HG03342 (cell line): ENCODE measurements around the gene ST6GALNAC5.
"Not testable (repeated sequence)": the region's sequence is repeated elsewhere in the genome, so short reads cannot be mapped to it uniquely, and the experiment has no call there.

Source experiments
- ATAC-seq: cut with Tn5 transposase; IDR thresholded peaks from one replicate; pipeline ENCODE4 v1.9.1; 2021; ENCODE audit warnings: mild to moderate bottlenecking, moderate library complexity; ENCODE audit not compliant: unreplicated experiment

ST6GALNAC5 gene

DNA sequence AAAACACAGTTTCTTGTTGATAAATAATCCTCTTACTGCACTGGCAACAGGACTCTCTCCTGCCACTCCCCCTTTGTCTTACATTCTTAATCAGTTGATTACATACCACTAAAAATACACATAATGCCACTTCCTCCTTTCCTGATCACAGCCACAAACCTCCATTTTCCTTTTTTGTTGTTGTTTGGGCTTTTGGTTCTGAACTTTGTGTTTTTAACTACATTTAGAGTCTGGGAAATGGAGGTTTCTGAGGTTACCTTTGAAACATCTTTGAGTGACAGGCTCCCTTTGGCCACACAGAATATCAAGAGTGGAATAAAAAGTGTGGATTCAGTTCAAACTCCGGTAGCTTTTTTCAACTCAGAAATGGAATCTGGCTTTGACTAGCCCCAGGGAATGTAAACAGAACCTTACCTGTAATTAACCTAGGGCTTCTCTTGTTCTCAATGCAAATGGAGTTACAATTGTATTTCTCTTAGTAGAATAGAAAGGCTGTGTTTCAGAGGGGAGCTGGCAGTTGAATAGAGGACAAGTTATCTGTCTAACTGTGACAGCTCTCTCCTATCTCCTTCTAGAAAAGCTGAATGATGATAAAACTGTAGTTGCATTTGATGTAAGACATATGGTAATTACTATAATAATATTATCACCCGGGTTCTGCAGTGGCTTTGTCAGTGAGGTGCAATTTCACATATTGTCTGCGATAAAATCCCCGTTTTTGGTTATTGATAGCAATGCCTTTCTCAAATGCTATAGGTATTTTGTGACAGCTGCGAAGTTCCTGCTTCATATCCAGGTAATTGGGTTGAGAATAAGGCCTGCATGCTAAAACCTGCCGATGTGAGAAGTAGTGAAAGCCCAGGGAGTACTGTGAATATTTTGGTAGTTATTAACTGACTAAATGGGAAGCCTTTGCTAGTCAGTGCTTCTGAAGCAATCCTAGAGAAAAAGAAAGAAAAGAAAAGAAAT lies 66.9 kb downstream of the ST6GALNAC5 start:
- no peak for ATAC-seq

DNA sequence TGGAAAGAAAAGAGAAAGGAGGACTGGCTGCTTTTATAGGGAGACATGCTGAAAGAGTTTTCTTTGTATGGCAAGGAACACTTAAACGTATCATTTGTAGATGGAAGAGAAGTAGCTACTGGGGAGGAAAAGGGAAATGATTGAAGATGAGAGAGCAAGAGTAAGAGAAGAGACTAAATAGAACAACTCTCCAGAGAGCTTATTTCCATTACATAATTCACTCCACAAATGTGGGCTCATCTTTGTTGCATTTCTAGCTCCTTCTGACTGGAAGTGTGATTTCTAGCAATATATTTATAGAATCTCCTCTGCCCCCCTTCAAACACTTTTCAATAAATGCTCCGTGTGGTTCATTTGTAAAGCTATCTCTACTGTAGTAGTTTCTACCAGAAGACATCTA lies 71.0 kb downstream of the ST6GALNAC5 start:
- ATAC-seq: no peak

DNA sequence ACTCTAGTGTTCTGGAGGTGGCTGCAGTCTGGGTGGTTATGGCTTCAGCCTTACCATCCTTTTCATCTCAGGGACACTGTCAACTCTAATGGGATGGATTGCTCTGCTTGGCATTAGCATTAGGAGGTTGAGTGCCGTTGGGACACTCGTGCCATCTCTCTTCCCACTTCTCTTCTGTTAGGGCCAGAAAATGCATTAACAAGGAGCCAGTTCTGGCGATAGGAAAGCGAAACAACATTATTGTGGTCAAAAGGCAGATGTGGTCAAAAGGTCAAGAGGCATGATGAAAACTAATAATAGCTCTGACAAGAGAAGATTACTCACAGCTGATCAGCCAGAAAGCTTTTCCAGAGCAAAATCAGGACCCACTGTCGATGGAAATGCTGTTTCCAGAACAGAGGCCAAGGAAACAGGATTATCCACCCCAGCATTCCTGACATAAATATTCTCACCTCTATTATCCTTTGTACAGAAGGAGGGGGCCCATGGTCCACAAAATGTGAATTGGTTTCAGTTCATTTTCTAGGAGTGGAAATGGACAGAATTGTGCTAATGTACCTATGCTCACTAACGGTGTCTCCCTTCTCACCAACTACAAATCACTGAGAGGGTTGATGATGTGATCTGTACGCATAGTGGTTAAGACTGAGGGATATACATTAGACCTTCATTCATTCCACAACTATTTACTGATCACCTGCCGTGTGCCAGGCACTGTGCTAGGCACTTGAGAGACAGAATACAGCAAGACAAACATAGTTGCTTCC lies 72.0 kb downstream of the ST6GALNAC5 start:
- ATAC-seq: peak; percentile 68

DNA sequence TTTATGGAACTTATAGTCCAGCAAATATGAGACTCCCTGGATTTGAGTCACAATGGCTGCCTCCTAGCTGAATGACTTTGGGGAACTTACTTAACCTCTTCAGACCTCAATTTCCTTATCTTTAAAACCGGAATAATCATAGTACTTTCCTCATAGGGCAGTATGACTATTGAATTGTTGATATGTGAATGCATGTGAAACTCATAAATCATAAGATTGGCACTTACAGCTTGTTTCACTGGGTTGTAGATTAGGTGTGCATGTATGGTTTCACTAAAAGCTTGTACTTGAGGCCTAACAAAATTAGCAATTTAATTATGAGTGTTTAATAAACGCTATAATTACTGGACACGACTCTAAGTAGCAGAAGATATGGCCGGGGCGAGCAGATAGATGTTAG lies 72.5 kb downstream of the ST6GALNAC5 start:
- no peak for ATAC-seq

DNA sequence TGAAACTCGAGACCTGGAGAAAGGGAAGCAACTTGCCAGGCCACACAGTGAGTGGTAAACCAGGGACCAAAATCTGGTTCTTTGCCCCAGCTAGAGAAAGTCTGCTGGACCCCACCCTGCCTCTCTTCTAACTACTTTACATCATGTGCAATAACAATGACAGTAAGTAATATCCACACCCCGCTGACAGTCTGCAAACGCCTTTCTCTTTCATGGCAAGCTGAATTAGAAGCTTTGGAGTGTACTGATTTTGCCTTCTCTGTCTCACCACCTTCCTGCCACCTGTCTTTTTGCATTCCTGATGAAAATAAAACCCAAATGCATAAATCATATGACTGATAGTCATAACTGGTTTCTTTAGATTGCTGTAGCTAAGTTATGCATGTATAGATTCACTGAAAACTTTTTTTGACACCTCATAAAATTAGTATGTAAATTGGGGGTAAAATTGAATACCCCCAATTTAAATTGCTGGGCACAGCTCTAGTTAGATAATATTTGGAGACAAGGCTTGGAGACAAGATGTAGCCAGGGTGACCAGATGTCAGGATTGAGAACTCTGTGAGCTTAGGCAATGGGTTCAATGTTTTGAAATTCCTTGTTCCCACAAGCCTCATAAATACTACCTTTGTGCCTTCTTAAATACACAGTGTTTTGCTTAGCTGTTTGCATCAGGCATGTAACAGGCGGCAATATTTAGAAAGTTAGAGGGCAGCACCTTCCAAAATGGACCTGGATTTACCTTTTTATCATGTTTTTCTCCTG lies 73.5 kb downstream of the ST6GALNAC5 start:
- no peak for ATAC-seq

DNA sequence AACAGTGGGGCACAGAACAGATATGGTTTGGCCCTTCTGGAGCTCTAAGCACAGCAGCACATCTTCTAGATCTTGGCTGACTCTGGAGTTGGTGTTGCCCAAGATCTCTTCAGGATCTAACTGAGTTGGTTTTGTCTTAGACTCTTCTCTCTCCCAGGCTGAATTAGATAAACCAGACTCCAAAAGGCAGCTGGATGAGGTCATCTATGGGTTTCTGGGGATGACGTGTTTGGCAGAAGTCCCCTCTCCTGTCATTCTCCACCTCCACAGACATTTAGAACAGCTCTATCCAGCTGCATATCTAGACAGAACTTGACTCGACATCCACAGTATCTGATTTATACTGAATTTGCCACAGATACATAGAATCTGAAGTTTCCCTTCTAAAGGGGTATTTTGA lies 75.3 kb downstream of the ST6GALNAC5 start:
- ATAC-seq: no peak

DNA sequence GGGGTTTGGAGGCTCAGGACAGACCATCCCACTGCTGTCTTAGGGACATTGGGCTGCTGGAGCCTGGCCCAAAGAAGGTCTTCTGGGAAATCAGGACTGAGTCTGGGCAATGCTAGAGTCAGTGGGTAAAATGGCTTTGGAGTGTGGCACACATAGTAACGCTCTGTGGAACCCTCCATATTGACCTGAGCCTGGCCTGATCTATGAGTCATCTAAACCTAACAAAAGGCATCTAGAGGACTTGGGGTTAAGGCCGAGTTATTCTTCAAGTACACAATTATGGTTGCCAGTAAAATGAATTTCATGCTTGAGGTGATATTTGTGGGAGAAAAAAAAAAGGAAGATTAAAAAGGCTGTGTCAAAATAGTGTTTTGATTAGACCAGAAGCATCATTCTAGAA lies 77.7 kb downstream of the ST6GALNAC5 start:
- no peak for ATAC-seq

DNA sequence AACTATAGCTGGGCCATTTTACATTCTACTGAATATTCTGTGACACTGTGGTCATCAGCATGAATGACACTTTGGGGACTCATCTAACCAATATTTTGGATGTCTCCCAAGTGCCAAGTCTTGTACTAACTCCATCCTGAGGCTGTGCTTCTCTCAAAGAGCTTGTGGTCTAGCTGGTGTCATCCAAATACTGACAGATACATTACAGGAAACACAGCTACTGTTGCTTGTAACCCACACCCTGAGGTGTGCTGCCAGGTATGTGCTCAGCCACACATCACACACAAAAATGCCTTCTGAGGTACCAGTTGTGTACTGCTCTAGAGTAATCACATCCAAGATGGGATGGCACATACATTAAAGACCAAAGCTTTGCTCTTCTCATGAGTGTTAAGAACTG lies 81.6 kb downstream of the ST6GALNAC5 start:
- no peak for ATAC-seq

DNA sequence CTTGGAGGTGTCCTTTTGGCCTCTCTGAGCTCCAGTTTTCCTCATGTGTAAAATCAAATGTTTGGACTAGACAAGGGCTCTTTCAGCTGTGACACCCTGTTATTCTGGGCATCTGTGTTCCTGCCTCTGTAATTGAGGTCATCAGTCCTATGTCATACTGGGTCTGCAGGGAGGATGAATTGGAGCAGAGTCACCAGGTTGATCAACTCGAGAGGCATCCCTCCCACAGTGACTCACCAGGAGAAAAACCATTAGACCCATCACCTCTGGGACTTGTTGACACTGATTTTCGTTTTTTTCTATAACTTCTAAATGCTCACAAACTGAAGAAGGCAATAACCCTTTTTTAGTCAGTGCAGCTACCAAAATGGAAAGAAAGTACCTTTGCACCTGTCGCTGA lies 82.2 kb downstream of the ST6GALNAC5 start:
- no peak for ATAC-seq

DNA sequence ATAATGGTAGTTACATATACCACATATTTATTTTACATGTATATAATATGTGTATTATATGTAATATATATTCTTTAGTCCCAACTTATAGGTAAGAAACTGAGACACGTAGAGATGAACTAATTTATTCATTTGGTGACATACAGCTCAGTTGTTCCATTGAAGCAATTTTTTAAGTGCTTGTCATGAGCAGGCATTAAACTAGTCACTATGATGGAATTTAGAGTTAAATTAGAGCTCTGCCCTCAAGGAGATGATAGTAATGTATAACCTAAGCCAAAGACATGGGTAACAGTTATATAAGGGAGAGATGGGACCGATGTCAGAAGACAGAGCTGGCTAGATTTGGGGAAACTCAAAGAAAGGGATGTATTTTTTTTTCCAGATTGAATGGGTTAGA lies 83.0 kb downstream of the ST6GALNAC5 start:
- ATAC-seq: no peak

DNA sequence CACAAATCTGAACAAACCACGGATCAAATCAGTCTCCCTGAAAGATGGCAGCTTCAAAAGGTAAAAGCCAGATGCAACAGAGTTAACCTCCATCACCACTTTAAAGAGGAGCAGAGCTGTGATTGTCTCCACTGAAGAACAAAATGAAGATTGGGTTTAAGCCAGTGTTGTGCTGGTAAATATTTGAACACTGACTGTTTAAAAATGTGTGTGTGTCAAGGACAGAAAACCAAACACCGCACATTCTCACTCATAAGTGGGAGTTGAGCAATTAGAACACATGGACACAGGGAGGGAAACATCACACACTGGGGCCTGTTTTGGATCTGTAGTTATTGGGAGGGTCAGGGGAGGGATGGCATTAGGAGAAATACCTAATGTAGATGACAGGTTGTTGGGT lies 83.9 kb downstream of the ST6GALNAC5 start:
- ATAC-seq: no peak

DNA sequence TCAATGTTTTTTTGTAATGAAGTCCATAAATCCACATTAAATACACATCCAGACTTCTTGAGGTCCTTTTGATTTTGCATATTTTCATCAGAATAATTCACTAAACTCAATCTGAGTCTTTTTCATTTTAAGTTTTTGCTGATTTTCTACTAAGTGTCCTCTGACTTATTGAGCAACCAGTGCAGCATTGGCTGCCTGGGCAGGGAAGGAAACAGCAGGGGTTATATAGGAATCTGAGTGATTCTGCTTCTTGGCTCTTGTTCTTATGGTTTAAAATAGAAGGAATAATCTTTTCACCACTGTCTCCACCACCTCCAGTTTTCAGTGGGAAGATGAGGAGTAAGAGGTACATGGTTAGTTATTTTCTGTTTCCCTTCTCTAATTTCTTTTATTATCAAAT lies 88.4 kb downstream of the ST6GALNAC5 start:
- no peak for ATAC-seq

DNA sequence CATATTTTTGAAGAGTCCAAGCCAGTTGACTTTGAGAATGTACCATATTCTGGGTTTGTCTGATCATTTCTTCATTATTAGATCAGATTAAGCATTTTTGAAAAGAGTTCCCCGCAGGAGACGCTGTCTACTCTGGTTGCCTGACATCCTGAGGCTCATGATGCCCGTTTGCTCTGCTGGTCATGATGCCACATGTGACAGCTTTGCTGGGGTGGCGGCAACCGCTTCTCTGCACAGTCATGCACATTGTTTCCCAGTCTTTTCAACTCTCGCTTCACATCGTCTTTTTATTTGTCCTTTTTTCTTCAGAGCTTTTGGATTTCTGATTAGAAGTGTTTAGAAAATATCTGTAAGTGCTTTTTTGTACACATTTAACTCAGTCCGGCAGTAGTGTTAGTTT lies 90.7 kb downstream of the ST6GALNAC5 start:
- ATAC-seq: no peak

DNA sequence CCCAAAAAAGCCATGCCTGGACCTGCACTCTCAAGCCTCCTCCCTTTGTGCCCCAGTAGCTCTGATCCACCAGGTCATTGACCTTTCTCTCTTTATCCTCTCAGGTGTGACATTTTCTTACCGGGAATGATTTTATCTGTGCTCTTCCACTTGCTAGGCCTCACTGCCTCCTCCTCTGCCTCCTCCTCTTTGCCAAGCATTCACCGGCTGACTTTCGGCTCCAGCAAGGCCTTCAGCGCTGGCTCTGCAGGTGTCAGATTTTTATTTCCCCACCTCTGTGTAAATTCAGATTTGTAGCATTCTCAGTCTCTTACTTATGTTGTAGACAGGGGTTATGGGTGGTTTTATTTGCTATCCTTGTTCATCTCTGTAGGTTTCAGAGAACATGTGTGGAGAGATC lies 91.5 kb downstream of the ST6GALNAC5 start:
- no peak for ATAC-seq

DNA sequence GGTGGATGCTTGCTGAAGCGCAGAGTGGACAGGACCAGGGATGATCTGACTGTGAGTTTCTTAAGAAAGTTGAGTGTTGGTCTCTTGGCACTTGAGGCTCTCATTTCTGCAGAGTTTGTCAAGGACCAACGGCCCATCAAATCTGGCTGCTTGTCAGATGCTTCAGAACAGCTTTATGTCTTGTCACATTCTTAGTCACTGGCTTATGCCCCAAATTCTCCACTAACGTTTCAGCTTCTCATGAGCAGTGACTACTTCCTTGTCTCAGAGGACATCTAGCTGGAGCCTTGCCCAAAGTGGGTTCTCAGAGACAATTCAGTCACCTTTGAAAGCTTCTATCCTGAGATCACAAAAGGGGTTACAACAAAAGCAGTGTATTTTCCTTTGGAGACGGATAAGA lies 92.3 kb downstream of the ST6GALNAC5 start:
- ATAC-seq: no peak

DNA sequence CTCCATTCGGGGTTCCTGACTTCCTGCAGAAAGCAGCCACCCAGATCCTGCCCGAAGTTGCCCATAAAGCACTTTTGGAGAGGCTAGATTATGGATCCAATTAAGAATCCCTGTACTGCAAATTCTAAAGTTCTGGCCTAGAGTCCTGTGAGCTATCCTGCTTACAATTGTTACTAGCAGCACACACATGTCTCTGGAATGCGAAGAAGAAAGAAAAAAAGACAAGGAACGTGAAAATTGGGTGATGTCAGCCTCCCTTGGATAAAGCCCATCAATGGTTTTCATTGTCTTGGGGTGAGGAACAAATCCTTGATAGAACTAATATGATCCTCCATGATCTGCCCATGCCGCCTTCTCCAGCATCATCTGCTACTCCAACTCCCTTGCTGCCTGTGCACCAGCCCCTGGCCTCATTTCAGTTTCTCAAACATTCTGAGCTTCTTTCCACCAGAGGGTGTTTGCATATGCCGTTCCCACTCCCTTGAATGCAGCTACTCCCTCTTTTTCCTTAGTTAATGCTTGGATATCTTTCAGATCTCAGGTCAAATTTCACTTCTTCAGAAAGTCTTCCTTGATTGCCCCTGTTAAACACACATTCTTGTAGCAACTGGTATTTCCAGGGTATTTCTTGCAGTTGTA lies 94.0 kb downstream of the ST6GALNAC5 start:
- no peak for ATAC-seq

DNA sequence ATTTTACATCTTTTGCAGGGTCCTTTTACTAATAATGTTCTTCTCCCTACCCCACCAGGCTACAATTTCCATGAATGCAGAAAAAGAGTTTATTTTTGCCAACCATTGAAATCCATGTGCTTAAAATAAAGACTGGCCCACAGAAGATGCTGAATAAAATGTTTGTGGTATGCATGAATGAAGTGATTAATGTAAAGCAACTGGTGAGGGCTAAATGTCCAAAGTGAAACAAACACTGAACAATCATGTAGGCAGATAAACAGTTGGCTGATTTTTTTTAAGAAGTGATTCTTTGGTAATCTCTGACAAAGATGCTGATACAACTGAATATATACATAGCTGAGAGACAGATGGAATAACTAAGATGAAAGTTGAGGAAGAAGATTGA lies 94.5 kb downstream of the ST6GALNAC5 start:
- no peak for ATAC-seq

DNA sequence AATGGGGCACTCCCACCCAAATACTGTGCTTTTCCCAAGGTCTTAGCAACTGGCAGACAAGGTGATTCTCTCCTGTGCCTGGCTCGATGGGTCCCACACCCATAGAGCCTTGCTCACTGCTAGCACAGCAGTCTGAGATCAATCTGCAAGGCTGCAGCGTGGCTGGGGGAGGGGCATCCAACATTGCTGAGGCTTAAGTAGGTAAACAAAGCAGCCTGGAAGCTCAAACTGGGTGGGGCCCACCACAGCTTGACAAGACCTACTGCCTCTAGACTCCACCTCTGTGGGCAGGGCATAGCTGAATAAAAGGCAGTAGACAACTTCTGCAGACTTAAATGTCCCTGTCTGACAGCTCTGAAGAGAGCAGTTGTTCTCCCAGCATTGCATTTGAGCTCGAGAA lies 114.0 kb downstream of the ST6GALNAC5 start:
- not testable (repeated sequence) for ATAC-seq

DNA sequence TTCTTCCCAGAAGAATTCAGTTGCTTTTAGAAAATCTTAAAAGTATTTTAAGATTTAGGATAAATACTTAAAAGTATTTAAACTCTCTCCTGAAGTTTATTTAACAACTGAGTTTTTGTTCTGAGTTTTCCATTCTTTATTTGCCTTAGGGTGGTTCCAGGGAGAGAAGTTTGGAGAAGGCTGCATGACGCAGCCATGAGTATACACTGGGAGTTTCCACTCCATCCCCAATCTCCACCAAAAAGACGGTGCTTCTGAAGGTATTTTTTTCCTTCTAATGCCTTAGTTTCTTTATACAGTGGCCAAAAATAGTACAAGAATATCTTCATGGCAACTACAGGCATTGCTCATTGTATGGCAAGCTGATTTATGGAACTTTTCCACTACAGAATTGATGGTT lies 122.7 kb downstream of the ST6GALNAC5 start:
- ATAC-seq: no peak

DNA sequence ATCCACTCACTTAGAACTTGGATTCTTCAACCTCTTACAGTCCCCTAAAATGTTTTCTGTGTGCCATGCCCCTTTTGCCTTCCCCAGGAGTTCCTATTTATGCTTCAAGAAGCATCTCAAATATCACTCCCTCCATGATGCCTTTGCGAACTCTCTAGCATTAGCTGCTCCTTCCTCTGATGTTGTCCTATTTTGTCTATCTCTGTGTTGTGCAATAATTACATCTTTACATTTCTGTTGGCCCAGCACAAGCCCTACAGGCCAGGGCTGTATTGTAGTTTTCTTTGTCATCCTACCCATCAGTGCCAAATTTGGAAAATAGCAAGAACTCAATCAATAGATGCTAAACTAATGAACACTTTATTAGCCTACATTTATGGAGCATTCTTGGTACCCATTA lies 125.8 kb downstream of the ST6GALNAC5 start:
- ATAC-seq: no peak
